GM18951 (cell line): ENCODE measurements around the gene SATB2.

Experiments used
- POLR2A ChIP-seq: IDR thresholded peaks from 4 replicates; pipeline ENCODE4 v1.6.1; 2011; ENCODE audit warnings: mild to moderate bottlenecking; ENCODE audit not compliant: insufficient read length, insufficient read depth; ENCODE audit errors: extremely low read depth
- in situ Hi-C: fragments of 300-500 bp; cut with MboI; formaldehyde crosslinking; loops from one replicate; pipeline ENCODE4 v1.12.0; 2022; ENCODE audit warnings: low sequenced_read_pairs, mixed read lengths, inconsistent platforms; ENCODE audit not compliant: unreplicated experiment

SATB2 gene

GRCh38 chr2:199455210-199455544 is 2.6 kb downstream of the SATB2 start:
- in situ Hi-C loops = no loop called here
- no peak for TF ChIP-seq POLR2A

- in situ Hi-C loops = no loop called here
- TF ChIP-seq POLR2A = no peak
Observed at GRCh38 chr2:199452991-199453379, 4.8 kb downstream of the SATB2 start.

GRCh38 chr2:199452260-199452990 is 5.3 kb downstream of the SATB2 start:
- in situ Hi-C loops = no loop called here
- no peak for TF ChIP-seq POLR2A

- in situ Hi-C loops = no loop called here
- TF ChIP-seq POLR2A = no peak
Observed at GRCh38 chr2:199449956-199450355, 7.8 kb downstream of the SATB2 start.

- TF ChIP-seq POLR2A = no peak
- in situ Hi-C loops = no loop called here
Observed at GRCh38 chr2:199449455-199449854, 8.3 kb downstream of the SATB2 start.

- no peak for TF ChIP-seq POLR2A
- in situ Hi-C loops = no loop called here
Observed at GRCh38 chr2:199446996-199447576, 10.7 kb downstream of the SATB2 start.

- TF ChIP-seq POLR2A = no peak
- in situ Hi-C loops = no loop called here
Observed at GRCh38 chr2:199444749-199445148, 13.0 kb downstream of the SATB2 start.

- no peak for TF ChIP-seq POLR2A
- in situ Hi-C loops = no loop called here
Observed at GRCh38 chr2:199443589-199444130, 14.1 kb downstream of the SATB2 start.

GRCh38 chr2:199442173-199442572 is 15.6 kb downstream of the SATB2 start:
- in situ Hi-C loops = no loop called here
- no peak for TF ChIP-seq POLR2A

- in situ Hi-C loops = no loop called here
- TF ChIP-seq POLR2A = no peak
Observed at GRCh38 chr2:199441759-199442158, 16.0 kb downstream of the SATB2 start.

GRCh38 chr2:199440118-199440517 is 17.6 kb downstream of the SATB2 start:
- TF ChIP-seq POLR2A = no peak
- in situ Hi-C loops = no loop called here

- in situ Hi-C loops = no loop called here
Observed at GRCh38 chr2:199439542-199439941, 18.2 kb downstream of the SATB2 start.

GRCh38 chr2:199439066-199439465 is 18.7 kb downstream of the SATB2 start:
- in situ Hi-C loops = no loop called here
- TF ChIP-seq POLR2A = no peak

More at GRCh38 chr2:199439542-199439941, 18.2 kb downstream of the SATB2 start:
- no peak for TF ChIP-seq POLR2A

GRCh38 chr2:199434555-199434954 is 23.2 kb downstream of the SATB2 start:
- in situ Hi-C loops = no loop called here
- no peak for TF ChIP-seq POLR2A
